HT-29 (cell line): ENCODE results near the gene ISYNA1. TPM values are rescaled to one million over a fixed set of nuclear protein-coding genes. Genes with fewer than 3 reads are reported as not detected.

ENCODE experiments used
- DNase-seq: peaks from one replicate; pipeline ENCODE4 v3.0.0-alpha.2; 2015; ENCODE audit warnings: low spot score
- total RNA-seq: library from RNA; depleted of rRNA; stranded (reverse); fragments of >200 nt; shearing (Covaris generic); gene quantifications from 2 replicates; pipeline ENCODE4 v1.2.3, GENCODE V29; 2014; rRNA removed

The ISYNA1 gene
- total RNA-seq, result 5.3 and 14.9 TPM in 2 replicates

DNA sequence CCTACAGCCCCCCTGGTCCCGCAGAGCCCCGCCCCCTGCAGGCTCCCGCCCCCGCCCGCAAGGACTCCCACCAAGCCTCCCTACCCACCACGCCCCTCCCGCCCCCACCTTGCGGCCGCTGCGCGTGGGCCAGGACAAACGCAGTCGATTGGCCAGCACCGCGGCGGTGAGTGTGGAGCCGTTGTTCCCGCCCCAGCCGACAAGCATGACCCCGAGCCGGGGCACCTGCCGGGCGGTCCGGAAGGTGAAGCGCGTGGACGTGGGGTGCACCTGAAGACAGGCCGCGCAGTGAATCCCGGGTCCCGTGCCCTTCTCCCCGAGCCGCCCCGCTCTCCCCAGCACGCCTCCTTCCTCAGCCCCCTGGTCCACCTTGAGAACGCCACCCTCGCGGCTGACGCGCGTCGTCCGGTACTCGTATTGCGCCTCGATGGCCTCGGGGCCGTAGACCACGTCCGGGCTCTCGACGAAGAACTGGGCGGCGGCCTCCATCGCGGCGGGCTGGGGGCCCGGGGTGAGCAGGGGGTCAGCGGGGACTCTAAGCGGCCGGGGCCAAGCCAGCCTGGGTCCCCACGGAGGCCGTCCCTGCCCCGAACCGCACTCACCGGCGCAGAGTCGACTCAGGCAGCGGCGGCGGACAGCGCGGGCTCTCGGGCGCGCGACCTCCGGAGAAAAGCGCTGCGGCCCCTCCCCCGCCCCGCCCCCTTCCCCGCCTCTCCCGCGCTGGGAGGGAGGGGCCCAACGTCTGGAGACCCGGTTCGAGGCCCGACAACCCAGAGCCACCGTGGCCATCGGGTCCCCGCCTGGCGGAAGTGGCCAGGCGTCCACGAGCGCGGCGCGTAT is at the start of gene ISYNA1:
Gene ISYNA1, minus strand, starts transcription at position 643 of the 840 bp plus-strand sequence. Its CDS starts 154 bp downstream, at position 489.
- no peak for DNase-seq

DNA sequence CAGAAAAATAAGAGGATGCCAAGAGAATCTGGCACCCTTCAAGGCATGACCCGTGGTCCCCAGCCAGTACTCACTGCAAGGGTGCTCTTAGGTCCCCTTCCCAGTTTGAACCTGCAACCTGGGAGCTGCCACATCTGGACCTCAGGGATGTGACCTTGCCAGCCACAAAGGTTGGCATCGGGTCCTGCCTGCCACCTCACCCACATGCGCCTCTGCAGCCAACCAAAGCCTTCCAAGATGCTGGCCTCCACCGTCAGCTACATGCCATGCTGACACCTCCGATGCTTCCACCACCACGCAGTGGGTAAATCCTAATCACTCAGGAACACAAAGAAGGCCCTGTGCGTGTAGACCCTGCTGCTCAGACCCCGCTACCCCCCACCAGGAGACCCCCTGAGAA is 48.8 kb upstream of the ISYNA1 start:
- no peak for DNase-seq

DNA sequence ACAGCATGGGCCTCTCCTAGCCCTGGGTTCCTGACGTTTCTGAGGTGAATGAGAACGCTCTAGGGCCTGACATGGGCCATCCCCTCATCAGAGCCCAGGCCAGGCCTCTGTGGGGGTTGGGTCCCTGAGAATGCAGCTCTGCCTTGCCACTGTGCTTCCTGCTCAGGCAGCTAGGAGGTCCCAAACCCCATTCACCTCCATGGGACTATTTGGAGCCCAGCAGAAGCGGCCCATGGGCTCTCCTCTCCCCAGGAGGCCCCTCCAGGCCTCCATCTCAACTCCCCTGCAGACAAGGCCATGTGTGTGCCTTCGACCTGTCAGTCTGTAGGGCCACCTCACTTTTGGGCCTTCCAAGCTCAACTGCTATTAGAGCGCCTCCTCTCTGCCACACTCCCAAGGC is 47.1 kb upstream of the ISYNA1 start:
- DNase-seq, result no peak

DNA sequence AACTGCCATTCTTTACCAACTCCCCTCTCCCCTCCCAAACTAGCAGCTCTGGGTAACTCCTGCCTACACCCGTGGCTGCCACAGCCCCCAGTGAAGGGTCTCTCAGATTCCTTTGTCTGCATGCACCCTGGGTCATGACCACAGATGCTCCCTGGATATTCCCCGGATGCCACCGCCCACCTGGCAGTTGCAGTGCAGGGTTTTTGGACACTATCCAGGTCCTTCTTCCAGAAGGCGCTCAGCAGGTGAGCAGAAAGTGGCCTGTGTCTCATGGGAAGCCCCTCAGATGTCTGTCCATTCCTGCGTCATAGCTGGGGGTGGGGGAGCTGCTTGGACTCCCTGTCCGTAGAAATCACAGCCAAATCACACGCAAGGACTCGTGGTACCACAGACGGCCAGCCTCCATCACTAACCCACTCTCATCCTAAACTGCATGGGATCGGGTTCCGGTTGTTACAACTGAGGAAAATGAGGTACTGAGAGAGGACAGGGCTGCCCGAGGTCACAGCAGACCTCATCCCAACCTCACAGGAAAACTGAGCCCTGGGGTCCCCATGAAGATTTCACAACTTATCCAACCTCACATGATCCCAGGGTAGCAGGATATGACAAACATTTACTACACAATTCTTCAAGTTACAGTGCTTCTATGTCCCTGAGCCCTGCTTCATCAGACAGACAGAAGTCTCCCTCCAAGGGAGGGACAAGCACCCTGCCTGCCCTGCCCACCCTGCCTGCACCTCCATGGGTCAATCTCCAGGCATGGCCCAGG is 45.4 kb upstream of the ISYNA1 start:
- no peak for DNase-seq

DNA sequence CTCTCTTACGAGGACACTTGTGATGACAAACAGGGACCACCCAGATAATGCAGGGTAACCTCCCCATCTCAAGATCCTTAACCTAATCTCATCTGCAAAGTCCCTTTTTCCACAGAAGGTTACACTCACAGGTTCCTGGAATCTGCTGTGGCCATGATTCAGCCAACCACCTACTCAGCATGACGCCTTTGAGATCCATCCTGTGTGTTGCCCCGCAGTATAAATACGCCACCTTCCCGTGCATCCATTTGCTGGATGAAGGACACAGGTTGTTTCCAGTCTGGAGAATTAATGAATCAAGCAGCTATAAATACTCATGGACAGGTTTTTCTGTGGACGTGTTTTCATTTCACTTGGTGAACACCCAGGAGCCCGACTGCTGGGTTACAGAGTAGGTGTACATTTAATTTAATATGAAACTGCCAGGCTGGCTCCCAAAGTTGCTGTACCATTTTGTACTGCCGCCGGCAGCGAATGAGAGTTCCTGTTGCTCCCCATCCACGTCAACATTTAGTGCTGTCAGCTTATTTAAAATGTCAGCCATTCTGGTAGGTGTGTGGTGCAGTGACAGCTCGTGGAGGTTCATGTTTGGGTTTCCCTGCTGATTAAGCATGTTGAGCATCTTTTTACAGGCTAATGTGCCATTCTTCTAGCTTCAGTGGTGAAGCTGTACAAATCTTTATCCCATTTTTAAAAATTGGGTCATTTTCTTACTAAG is 43.7 kb upstream of the ISYNA1 start:
- no peak for DNase-seq

DNA sequence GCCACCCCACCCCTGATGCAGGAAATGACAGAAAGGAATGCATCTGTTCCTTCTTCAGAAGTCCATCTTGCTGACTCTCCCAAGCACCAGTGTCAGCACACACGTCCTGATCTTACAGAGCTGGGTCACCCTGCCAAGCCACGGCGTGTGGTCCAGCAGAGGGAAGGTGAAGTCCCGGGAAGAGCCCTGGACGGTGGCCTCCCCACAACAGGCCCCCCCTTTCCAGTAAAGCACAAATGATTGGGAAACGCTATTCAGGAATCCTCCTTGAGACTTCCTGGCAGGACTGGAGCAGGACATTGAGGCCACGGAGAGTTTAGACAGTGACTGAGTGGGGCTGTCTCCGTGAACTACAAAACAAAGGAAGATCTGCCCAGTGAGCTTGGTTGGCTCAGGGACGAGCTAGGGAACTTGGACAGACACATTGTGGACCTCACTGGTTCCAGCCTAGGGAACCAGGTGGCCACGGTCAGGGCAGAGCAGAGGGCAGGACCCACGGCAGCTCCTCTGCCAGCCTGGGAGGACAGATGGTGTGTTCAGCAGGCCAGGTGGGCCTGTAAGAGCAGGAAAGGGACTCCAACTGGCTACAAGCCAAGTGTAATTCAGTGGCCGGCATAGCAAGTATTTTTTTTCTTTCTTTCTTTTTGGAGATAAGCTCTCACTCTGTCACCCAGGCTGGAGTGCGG is 42.2 kb upstream of the ISYNA1 start:
- no peak for DNase-seq

DNA sequence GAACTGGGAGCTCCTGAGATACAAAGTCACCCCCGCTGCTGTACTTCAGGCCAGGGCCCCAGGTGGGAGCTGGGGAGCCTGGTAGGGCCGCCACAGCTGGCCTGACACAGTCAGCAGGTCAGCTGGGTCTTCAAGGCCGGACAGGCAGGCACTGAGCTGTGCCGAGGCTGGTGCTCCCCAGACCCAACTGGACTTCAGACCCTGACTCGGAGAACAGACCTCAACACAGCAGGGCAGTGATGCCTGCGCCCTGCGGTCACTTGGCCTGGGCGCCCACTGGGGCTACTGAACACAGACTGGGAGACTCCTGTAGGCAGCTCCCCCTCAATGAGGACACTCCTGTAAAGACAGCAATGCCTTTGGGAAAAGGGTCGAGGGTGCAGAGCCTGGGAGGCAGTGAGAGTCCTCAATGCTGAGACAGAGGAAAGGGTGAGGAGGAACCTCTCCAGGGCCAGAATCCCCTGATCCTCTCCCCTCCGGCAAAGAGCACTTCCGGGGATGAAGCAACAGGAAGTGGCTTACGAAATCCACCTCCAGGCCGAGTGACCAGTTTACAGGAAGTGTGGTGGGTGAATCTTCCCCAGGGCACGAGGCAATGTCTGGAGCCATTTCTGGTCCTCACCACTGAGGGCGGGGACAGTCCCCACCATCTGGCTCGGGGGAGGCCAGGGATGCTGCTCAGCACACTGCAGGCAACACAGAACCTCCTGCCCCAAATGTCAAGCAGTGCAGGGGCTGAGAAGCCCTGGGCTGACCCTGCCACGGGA is 40.8 kb upstream of the ISYNA1 start:
- DNase-seq, result peak; percentile 38

DNA sequence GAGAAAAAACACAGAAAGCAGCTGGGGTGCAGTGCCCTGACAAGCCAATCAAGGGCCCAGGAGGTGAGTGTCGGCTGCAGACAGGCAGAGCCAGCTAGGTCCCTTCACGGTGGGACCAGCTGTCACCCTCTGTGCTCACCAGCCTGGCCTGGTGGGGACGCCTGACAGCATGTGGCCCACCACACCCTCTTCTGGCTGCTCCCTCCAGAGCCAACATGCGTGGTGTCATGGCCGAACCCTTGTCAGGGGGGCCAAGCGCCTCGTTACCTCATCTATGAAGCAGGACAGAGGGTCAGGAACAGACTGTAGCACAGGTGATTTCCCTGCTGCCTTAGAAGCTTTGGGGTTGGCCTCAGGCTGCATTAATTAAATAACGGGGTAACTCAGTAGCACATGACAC is 40.0 kb upstream of the ISYNA1 start:
- DNase-seq, result no peak

DNA sequence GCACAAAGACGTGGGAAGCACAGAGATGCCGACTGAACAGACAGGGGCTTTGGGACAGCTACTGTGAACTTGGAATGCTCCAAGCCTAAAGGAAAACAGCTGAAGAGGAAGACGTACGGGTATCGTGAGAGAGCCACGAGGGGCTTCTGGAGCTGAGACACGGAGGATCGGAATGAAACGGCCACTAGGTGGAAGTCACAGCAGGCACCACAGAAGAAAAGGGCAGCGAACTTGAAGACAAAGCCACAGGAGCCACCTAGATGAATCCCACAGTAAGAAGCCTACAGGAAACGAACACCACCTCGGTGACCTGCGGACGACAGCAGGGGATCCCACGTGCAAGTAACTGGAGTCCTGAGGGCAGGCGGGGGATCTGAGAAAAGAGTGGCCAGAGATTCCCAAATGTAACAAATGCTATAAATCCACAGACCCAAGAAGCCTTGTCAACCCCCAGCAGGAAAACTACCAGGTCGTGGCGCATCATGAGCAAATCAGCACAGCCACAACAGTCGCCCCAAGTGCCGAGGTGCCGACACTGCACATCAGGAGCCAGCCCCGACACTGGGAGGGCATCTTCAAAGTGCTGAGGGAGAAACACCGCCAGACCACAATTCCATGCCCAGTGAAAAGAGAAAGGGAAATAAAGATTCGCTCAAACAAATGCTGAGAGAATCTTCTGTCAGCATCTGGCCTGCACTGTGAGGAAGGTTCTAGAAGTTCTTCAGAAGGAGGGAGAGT is 39.3 kb upstream of the ISYNA1 start:
- no peak for DNase-seq

DNA sequence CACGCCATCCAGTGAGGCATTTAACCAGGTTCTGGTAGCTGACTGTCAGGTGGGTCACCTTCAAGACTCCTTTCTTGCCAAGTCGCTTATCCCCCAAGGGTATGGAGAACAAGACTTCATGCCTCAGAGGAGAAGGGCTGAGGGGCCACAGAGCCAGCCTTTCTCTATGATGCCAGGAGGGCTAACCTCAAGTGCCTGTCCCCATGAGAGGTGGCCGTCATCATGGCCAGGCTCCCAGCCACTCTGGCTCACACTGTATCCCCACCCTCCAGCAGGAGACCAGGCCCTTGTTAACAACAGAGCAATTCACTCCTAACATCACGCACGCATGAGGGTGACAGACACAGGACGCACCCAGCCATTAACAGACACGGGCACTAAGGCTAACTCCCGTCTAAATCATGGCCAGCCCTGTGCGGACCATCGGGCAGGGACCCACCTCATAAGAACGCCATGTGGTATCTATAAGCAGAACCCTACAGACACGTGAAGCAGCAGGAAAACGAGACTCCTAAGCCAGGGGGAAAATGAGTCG is 38.6 kb upstream of the ISYNA1 start:
- no peak for DNase-seq

DNA sequence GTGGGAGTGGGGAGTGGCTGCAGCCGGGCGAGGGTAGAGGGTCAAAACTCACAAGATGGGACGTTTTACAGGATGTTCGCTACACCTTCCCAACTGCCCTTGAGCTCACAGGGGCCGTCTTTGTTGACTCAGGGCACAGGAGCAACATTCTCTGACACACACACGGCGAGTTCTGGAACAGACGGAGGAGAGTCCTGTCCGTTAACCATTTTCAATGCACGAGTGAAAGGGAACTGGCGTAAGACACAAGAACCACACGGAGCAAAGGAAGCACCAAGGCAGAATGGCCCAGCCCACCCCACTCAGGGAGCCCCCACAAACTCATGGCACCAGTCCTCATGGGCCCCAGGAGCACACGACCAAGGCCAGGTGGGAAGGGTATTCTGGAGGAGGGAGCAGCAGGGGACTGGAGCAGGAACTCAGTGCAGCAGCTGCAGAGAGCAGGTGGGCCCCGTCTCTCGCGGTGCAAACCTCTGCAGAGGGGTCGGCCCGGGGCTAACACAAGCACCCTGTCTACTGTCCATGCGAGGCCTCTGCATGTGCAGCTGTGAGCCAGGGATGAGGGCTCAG is 37.9 kb upstream of the ISYNA1 start:
- DNase-seq, result no peak

DNA sequence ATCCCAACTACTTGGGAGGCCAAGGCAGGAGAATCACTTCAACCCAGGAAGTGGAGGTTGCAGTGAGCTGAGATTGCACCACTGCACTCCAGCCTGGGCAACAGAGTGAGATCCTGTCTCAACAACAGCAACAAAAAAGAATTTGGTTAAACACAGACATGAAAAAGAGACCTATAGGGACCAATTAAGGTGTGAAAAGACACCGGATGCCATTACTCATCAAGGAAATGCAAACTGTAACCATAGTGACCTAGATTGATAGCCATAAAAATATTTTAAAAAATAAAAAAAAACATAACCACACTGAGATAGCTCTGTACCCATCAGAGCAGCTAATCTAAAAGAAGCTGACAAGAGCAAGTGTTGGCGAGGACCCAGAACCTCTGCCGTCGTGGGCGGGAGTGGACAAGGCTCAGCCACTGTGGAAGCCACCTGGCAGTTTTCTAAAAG is 37.1 kb upstream of the ISYNA1 start:
- DNase-seq, result no peak

DNA sequence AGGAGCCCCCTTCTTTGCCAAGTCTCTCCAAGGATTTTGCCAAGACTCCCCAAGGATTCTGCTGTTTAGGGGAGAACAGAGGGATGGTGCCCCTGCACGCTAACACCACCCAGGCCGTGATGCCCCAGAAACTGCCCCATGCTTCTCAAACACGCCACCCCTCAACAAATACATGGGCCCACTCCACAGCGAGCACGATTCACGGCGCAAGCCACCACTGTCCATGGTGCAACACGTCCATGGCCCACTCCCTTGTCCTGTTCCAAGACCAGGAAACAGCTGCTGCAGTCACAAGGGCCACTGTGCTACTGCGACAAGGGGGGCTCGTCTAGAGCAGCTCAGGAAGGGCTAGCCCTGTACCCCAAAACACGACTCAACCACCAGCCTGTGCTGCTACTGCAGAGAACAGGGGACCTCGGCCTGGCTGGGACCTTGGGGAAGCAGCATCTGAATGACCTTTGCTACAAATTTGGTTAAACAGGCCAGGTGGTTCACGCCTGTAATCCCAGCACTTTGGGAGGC is 36.5 kb upstream of the ISYNA1 start:
- DNase-seq, result no peak

DNA sequence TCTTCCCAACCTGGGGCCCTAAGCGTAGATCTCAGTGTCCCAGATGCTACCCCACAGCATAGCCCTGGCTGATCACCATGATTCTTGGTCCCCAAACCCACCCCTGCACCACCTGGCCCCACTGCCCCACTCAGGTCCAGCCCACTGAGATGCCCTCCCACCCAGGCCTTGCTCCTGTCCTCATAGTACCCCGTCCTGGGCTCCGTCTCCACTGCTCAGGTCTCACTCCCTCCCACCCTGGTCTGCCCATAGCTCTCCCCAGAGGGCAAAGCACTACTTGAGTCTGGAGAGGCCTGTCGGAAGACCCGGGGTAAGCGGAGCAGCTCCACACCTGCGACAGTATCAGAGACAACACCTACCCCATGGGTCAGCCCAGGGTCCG is 35.8 kb upstream of the ISYNA1 start:
- no peak for DNase-seq

DNA sequence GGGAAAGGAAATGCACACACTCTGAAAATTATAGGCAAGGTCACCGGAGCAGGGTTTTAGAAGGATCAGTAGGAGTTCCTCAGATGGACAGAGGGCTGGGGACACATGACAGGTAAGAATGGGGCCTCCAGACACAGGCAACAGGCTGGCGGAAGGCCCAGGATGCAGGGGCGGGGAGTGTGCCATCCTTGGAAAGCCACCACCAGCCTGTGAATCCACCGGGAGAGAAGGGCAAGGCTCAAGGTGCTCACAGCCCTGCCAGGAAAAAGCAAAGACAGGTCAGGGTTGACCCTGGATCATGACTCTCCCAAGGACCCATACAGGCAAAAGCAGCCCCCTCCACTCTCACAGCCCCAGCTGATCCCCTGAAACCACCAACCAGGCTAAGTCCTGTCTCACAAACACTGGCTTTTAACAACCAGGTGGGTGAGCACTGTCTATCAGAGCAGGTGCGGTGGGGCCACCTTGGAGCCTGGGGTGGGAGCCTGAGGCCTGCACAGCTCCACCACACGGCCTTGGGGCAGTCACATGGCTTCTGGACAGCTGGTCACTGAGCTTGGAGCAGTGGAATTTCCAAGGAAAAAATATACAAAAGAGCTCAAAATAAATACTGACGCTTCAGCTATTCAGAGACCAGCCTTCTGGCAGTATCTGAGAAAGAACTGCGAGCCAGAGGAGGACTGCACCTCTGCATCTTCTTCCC is 35.2 kb upstream of the ISYNA1 start:
- no peak for DNase-seq

DNA sequence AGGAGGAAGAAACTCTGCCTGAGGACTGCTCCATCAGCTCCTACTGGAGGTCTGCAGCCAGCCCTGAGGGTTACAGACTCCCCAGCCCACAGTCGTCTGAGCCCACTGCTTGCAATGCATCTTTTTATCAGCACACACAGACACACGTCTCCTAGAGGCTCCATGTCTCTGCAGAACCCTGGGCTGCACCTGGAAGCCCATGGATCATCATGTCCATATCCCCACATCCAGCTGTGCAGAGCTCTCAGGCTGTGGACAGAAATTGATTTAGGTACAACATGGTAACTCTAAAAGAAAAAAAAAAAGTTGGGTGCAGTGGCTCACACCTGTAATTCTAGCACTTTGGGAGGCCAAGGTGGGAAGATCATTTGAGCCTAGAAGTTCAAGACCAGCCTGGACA is 32.9 kb upstream of the ISYNA1 start:
- DNase-seq, result no peak

DNA sequence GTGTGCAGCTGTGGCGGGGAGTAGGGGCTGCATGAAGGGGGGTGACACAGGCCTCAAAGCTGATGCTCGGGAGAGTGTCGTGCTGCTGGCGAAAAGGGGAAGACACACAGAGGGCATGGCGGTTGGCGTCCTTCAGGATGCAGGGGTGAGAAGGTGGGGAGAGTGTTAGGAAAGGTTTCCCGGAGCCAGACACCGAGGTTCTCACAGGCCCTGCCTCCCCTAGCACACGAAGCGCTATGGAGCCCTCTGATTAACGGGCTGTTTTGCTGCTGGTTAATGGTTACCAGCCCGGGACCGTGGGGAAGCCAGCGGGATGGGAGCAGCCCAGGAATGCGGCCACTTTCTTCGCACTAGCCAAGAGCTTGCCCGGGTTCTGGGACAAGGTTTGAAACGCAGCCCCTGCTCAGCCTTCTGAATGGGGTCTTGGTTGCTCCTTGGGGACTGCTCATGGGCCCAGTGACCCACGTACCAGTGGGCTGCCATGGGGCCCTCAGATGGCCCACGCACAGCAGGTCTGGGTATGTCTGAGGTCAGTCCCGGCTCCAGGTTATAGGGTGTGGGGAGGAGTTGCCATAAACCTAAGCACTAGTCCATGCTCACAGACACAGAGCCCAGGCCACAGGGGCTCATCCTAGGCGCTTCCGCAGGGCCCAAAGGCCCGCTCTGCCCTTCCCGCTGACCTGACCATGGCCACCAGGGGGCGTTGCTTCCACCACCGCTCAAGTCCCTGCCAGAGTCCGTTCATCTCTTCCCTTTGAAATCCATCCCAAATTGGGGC is 31.3 kb upstream of the ISYNA1 start:
- peak; percentile 67 for DNase-seq

DNA sequence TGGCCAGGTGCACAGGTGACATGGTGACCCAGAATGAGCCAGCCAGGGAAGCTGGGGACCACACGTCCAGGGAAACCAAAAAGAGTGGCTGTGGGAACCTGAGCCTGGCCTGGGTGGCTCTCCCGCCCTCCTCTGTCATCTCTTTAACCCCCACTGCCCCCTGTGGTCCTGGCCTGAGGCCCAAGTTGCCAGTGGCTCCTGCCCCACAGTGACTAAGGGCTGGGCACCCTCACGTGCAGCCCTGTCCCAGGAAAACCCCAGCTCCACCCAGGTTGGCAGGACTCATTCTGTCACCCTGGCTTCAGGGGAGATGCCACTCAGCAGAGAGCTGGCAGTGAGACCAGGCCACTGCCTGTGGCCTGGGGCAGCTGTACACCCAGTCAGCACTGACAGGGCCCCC is 30.6 kb upstream of the ISYNA1 start:
- DNase-seq, result peak; percentile 36
